H9 (cell line): Measurements from ENCODE around the gene ACAP3. TPM values are rescaled to one million over a fixed set of nuclear protein-coding genes. Genes with fewer than 3 reads are reported as not detected.

Source experiments
- DNase-seq: peaks from one replicate; pipeline ENCODE4 v3.0.0-alpha.2; 2017
- H2AFZ ChIP-seq: one replicate; pipeline ENCODE4 v1.6.1; 2013; ENCODE audit warnings: mild to moderate bottlenecking, low read length, control low read depth, moderate library complexity
- H2AK5ac ChIP-seq: 2 replicates; pipeline ENCODE4 v1.6.1; 2013; ENCODE audit warnings: low read length, control low read depth, mixed read lengths; ENCODE audit not compliant: insufficient read length
- H2BK120ac ChIP-seq: one replicate; pipeline ENCODE4 v1.6.1; 2013; ENCODE audit warnings: low read depth, mild to moderate bottlenecking, low read length, control low read depth, inconsistent platforms; ENCODE audit not compliant: poor library complexity, severe bottlenecking
- H2BK12ac ChIP-seq: 2 replicates; pipeline ENCODE4 v1.6.1; 2013; ENCODE audit warnings: low read length, control low read depth, mixed read lengths, low read depth; ENCODE audit not compliant: insufficient read length
- H2BK15ac ChIP-seq: 2 replicates; pipeline ENCODE4 v1.6.1; 2013; ENCODE audit warnings: low read depth, low read length, control low read depth
- H2BK20ac ChIP-seq: one replicate; pipeline ENCODE4 v1.6.1; 2013; ENCODE audit warnings: low read depth, mild to moderate bottlenecking, low read length, control low read depth, inconsistent platforms; ENCODE audit not compliant: poor library complexity, severe bottlenecking
- H2BK5ac ChIP-seq: 2 replicates; pipeline ENCODE4 v1.6.1; 2013; ENCODE audit warnings: low read length, control low read depth, mixed read lengths; ENCODE audit not compliant: insufficient read length
- H3K14ac ChIP-seq: 2 replicates; pipeline ENCODE4 v1.6.1; 2013; ENCODE audit warnings: low read length, control low read depth; ENCODE audit not compliant: insufficient read depth
- H3K18ac ChIP-seq: 2 replicates; pipeline ENCODE4 v1.6.1; 2013; ENCODE audit warnings: low read depth, mild to moderate bottlenecking, mixed read lengths, low read length, control low read depth; ENCODE audit not compliant: insufficient read length
- H3K23ac ChIP-seq: 2 replicates; pipeline ENCODE4 v1.6.1; 2013; ENCODE audit warnings: low read length, control low read depth, mixed read lengths, low read depth; ENCODE audit not compliant: insufficient read length
- H3K23me2 ChIP-seq: 2 replicates; pipeline ENCODE4 v1.6.1; 2013; ENCODE audit warnings: low read depth, mild to moderate bottlenecking, mixed read lengths, low read length, control low read depth; ENCODE audit not compliant: insufficient read length, poor library complexity, severe bottlenecking
- H3K27ac ChIP-seq: 2 replicates; pipeline ENCODE4 v1.5.1; 2013; ENCODE audit warnings: low read length, control low read depth, mixed read lengths, low read depth; ENCODE audit not compliant: insufficient read length
- H3K27me3 ChIP-seq: 2 replicates; pipeline ENCODE4 v1.6.1; 2013; ENCODE audit warnings: low read length, control low read depth, inconsistent platforms; ENCODE audit not compliant: insufficient read depth
- H3K4ac ChIP-seq: 2 replicates; pipeline ENCODE4 v1.6.1; 2013; ENCODE audit warnings: low read depth, mild to moderate bottlenecking, control low read depth, inconsistent platforms, low read length, moderate library complexity
- H3K4me1 ChIP-seq: 2 replicates; pipeline ENCODE4 v1.6.1; 2013; ENCODE audit warnings: low read length, control low read depth, inconsistent platforms; ENCODE audit not compliant: insufficient read depth
- H3K4me2 ChIP-seq: 2 replicates; pipeline ENCODE4 v1.6.1; 2013; ENCODE audit warnings: low read length, control low read depth, mixed read lengths; ENCODE audit not compliant: insufficient read length, insufficient read depth
- H3K56ac ChIP-seq: 2 replicates; pipeline ENCODE4 v1.6.1; 2013; ENCODE audit warnings: low read depth, mild to moderate bottlenecking, mixed read lengths, low read length, control low read depth; ENCODE audit not compliant: insufficient read length
- H3K79me1 ChIP-seq: 2 replicates; pipeline ENCODE4 v1.6.1; 2013; ENCODE audit warnings: low read depth, mild to moderate bottlenecking, moderate library complexity, low read length, control low read depth, inconsistent platforms; ENCODE audit not compliant: insufficient read depth, poor library complexity, severe bottlenecking
- H3K79me2 ChIP-seq: 2 replicates; pipeline ENCODE4 v1.6.1; 2013; ENCODE audit warnings: low read length, control low read depth, inconsistent platforms; ENCODE audit not compliant: insufficient read depth
- H3K9ac ChIP-seq: 2 replicates; pipeline ENCODE4 v1.6.1; 2013; ENCODE audit warnings: low read length, control low read depth, mixed read lengths; ENCODE audit not compliant: insufficient read length; ENCODE audit errors: extremely low read depth
- H3K9me3 ChIP-seq: one replicate; pipeline ENCODE4 v1.6.1; 2013; ENCODE audit warnings: low read depth, low read length, inconsistent platforms; ENCODE audit not compliant: control insufficient read depth
- H3T11ph ChIP-seq: one replicate; pipeline ENCODE4 v1.6.1; 2013; ENCODE audit warnings: mild to moderate bottlenecking, low read length, control low read depth, inconsistent platforms
- H4K20me1 ChIP-seq: one replicate; pipeline ENCODE4 v1.6.1; 2013; ENCODE audit not compliant: control insufficient read depth, insufficient read length, insufficient read depth
- H4K5ac ChIP-seq: 2 replicates; pipeline ENCODE4 v1.6.1; 2013; ENCODE audit warnings: low read depth, mild to moderate bottlenecking, mixed read lengths, low read length, control low read depth; ENCODE audit not compliant: insufficient read length
- H4K8ac ChIP-seq: replicated peaks from 2 replicates; pipeline ENCODE4 v1.6.1; 2013; ENCODE audit warnings: low read length, control low read depth, mixed read lengths, low read depth; ENCODE audit not compliant: insufficient read length
- H4K91ac ChIP-seq: 2 replicates; pipeline ENCODE4 v1.6.1; 2013; ENCODE audit warnings: low read depth, mild to moderate bottlenecking, moderate library complexity, mixed read lengths, low read length, control low read depth; ENCODE audit not compliant: insufficient read length
- H3K27ac Mint-ChIP-seq, 3 experiments: 2 replicates in 2 of 3; 3 replicates in 1 of 3; pipeline ENCODE4 v1.8.0; 2020 to 2021; ENCODE audit warnings: mixed read lengths in 3 of 3, mild to moderate bottlenecking in 1 of 3, moderate library complexity in 1 of 3
- H3K27me3 Mint-ChIP-seq: 2 replicates; pipeline ENCODE4 v1.8.0; 2021; ENCODE audit warnings: low read depth, mild to moderate bottlenecking, moderate library complexity, mixed read lengths
- H3K36me3 Mint-ChIP-seq, 3 experiments: 2 replicates in 2 of 3; 3 replicates in 1 of 3; pipeline ENCODE4 v1.8.0; 2020 to 2021; ENCODE audit warnings: low read depth in 3 of 3, mixed read lengths in 3 of 3; ENCODE audit not compliant: insufficient read depth in 1 of 3
- H3K4me1 Mint-ChIP-seq, 2 experiments: 2 replicates each; pipeline ENCODE4 v1.8.0; 2020; ENCODE audit warnings: mixed read lengths in 2 of 2
- H3K4me3 Mint-ChIP-seq, 2 experiments: 2 replicates in 1 of 2; 3 replicates in 1 of 2; pipeline ENCODE4 v1.8.0; 2020 to 2021; ENCODE audit warnings: mild to moderate bottlenecking in 2 of 2, mixed read lengths in 2 of 2, moderate library complexity in 1 of 2
- H3K9me3 Mint-ChIP-seq, 2 experiments: 2 replicates in 1 of 2; 3 replicates in 1 of 2; pipeline ENCODE4 v1.8.0; 2020; ENCODE audit warnings: mild to moderate bottlenecking in 2 of 2, mixed read lengths in 2 of 2, moderate library complexity in 1 of 2
- CTCF ChIP-seq: fragments of 200-600 bp; sonication (generic); conservative IDR thresholded peaks from 3 replicates; pipeline ENCODE4 v1.8.0; 2021; ENCODE audit warnings: antibody characterized with exemption, mild to moderate bottlenecking
- WGBS: extraction: QIAGEN DNeasy Blood & Tissue Kit; methylation state at CpG from one replicate; pipeline ENCODE4 v1.1.7; 2013; ENCODE audit warnings: missing lambda C conversion rate, low lambda C conversion rate, mixed read lengths; ENCODE audit not compliant: insufficient read length; ENCODE audit errors: extremely low coverage; 5-methylcytosine and 5-hydroxymethylcytosine counted together
- total RNA-seq: library from RNA; stranded (reverse); gene quantifications from 2 replicates; pipeline ENCODE4 v1.2.1, GENCODE V29; 2021

ACAP3 gene
- total RNA-seq, 1 experiment from 2014 or later: 41.4 TPM

GRCh38 chr1:1351511-1352427 lies 44.0 kb upstream of the ACAP3 start:
- Histone ChIP-seq H4K20me1 (peaks cover 3% of the 10 kb centered on the region), H2BK20ac (no peak overlapping the region), H3K79me1 (peaks cover 10% of the 10 kb centered on the region), H2AFZ (no peak overlapping the region), H3K4me2 (peak overlapping the region; percentile 25), H3K18ac (no peak overlapping the region), H3K23ac (no peak overlapping the region), H3K4me1 (no peaks in the 10 kb centered on the region; the same call in 1 of the 2 replicates), H3K27me3 (peaks cover 4% of the 10 kb centered on the region; the same call in 1 of the 2 replicates), H3K56ac (no peak overlapping the region), H2BK12ac (no peak overlapping the region), H4K5ac (no peak overlapping the region), H3K27ac (no peak overlapping the region), H3K14ac (no peak overlapping the region), H3K4ac (no peak overlapping the region), H4K8ac (no peak overlapping the region), H3T11ph (no peak overlapping the region), H3K23me2 (peaks cover 15% of the 10 kb centered on the region), H2BK5ac (no peak overlapping the region), H4K91ac (no peak overlapping the region), H3K9me3 (no peaks in the 10 kb centered on the region), H2BK15ac (no peak overlapping the region), H3K79me2 (peaks cover 3% of the 10 kb centered on the region; the same call in 1 of the 2 replicates), H3K9ac (no peak overlapping the region), H2AK5ac (no peak overlapping the region), H2BK120ac (no peak overlapping the region)
- Mint-ChIP-seq H3K4me3 (peak overlapping the region; percentile 52 to 70), H3K4me1 (peaks cover 22 to 38% of the 10 kb centered on the region in 2 experiments), H3K27ac (peak overlapping the region in 1 of 3 experiments; percentile 81; a peak in 1 of 7 replicates), H3K9me3 (no peaks in the 10 kb centered on the region), H3K36me3 (peaks cover 0 to 8% (median 2%) of the 10 kb centered on the region in 3 experiments; a peak in 1 of 7 replicates), H3K27me3 (peaks cover 27% of the 10 kb centered on the region)
- WGBS: no CpG with 5 or more reads among the region's 29 CpGs
- DNase-seq: no peak
- no peak for TF ChIP-seq CTCF
